Endodermal cell (in vitro differentiated cells): Measurements from ENCODE around the gene SORL1. TPM values are rescaled to one million over a fixed set of nuclear protein-coding genes. Genes with fewer than 3 reads are reported as not detected.

Experiments
- DNase-seq: peaks from one replicate; pipeline ENCODE4 v3.0.0-alpha.2; 2017
- H3K27ac ChIP-seq: 2 replicates; pipeline ENCODE4 v1.5.1; 2013; ENCODE audit warnings: mild to moderate bottlenecking, low read depth, low read length, moderate library complexity
- H3K27me3 ChIP-seq: 2 replicates; pipeline ENCODE4 v1.6.1; 2013; ENCODE audit warnings: mild to moderate bottlenecking, low read length, moderate library complexity; ENCODE audit not compliant: insufficient read depth, control insufficient read depth, poor library complexity, severe bottlenecking
- H3K36me3 ChIP-seq: 2 replicates; pipeline ENCODE4 v1.7.0; 2013; ENCODE audit warnings: mild to moderate bottlenecking, low read length, moderate library complexity; ENCODE audit not compliant: control insufficient read depth, insufficient read depth
- H3K4me1 ChIP-seq: one replicate; pipeline ENCODE4 v1.7.0; 2013; ENCODE audit warnings: low read length; ENCODE audit not compliant: control insufficient read depth, insufficient read depth
- H3K4me3 ChIP-seq: 2 replicates; pipeline ENCODE4 v1.5.1; 2013; ENCODE audit warnings: mild to moderate bottlenecking, low read length, moderate library complexity
- H3K9ac ChIP-seq: 2 replicates; pipeline ENCODE4 v1.6.1; 2013; ENCODE audit warnings: mild to moderate bottlenecking, low read length, moderate library complexity; ENCODE audit not compliant: poor library complexity, severe bottlenecking; ENCODE audit errors: extremely low read depth
- H3K9me3 ChIP-seq: 2 replicates; pipeline ENCODE4 v1.6.1; 2013; ENCODE audit warnings: mild to moderate bottlenecking, low read length, moderate library complexity; ENCODE audit not compliant: control insufficient read depth
- H3K27ac Mint-ChIP-seq: 2 replicates; pipeline ENCODE4 v1.8.0; 2020; ENCODE audit warnings: mixed read lengths
- H3K27me3 Mint-ChIP-seq: 2 replicates; pipeline ENCODE4 v1.8.0; 2021; ENCODE audit warnings: mild to moderate bottlenecking, mixed read lengths; ENCODE audit not compliant: insufficient read depth
- H3K36me3 Mint-ChIP-seq: 2 replicates; pipeline ENCODE4 v1.8.0; 2020; ENCODE audit warnings: low read depth, mixed read lengths
- H3K4me1 Mint-ChIP-seq: 2 replicates; pipeline ENCODE4 v1.8.0; 2020; ENCODE audit warnings: mixed read lengths
- H3K4me3 Mint-ChIP-seq: 2 replicates; pipeline ENCODE4 v1.8.0; 2020; ENCODE audit warnings: mild to moderate bottlenecking, moderate library complexity, mixed read lengths
- H3K9me3 Mint-ChIP-seq: 2 replicates; pipeline ENCODE4 v1.8.0; 2020; ENCODE audit warnings: mild to moderate bottlenecking, mixed read lengths
- WGBS, 2 experiments: methylation state at CpG; one replicate each; pipeline versions ENCODE4 v1.1.5 to v1.1.7; 2013; ENCODE audit warnings: missing lambda C conversion rate in 2 of 2, mixed read lengths in 1 of 2; ENCODE audit not compliant: insufficient coverage in 1 of 2, insufficient read length in 1 of 2; 5-methylcytosine and 5-hydroxymethylcytosine counted together
- total RNA-seq, 2 donors: library from RNA; stranded (reverse); fragmentation: NEBNext Ultra II Directional in 1 of 2; extraction: Animal tissue kit (Norgen Biotek cat#: 25700) in 1 of 2; gene quantifications; 2 replicates in 1 of 2; 3 replicates in 1 of 2; pipeline ENCODE4 v1.2.1, GENCODE V29; 2021
- TF ChIP-seq, protein P1 (sequence below): fragments of 200-600 bp; sonication (generic); conservative IDR thresholded peaks from 2 replicates; pipeline ENCODE4 v1.5.0; 2021; ENCODE audit warnings: antibody characterized with exemption, mild to moderate bottlenecking

SORL1 gene
- total RNA-seq, 2 donors from 2014 or later: 56.4 to 57.5 TPM

- no peaks in the 10 kb centered on the region for H3K27me3 Mint-ChIP-seq
- Histone ChIP-seq H3K36me3 (peaks cover 20% of the 10 kb centered on the region), H3K9ac (no peak overlapping the region), H3K27ac (no peak overlapping the region), H3K27me3 (no peaks in the 10 kb centered on the region), H3K9me3 (no peaks in the 10 kb centered on the region), H3K4me1 (peaks cover 2% of the 10 kb centered on the region), H3K4me3 (no peak overlapping the region)
- 92 to 96% methylated on average over 3 of the region's 3 CpGs for WGBS, 2 experiments
- H3K27ac Mint-ChIP-seq: no peak overlapping the region
- H3K4me1 Mint-ChIP-seq: peaks cover 12% of the 10 kb centered on the region
- peaks cover 32% of the 10 kb centered on the region for H3K36me3 Mint-ChIP-seq
- DNase-seq: no peak
- no peak overlapping the region for H3K4me3 Mint-ChIP-seq
- TF ChIP-seq, protein P1, sequence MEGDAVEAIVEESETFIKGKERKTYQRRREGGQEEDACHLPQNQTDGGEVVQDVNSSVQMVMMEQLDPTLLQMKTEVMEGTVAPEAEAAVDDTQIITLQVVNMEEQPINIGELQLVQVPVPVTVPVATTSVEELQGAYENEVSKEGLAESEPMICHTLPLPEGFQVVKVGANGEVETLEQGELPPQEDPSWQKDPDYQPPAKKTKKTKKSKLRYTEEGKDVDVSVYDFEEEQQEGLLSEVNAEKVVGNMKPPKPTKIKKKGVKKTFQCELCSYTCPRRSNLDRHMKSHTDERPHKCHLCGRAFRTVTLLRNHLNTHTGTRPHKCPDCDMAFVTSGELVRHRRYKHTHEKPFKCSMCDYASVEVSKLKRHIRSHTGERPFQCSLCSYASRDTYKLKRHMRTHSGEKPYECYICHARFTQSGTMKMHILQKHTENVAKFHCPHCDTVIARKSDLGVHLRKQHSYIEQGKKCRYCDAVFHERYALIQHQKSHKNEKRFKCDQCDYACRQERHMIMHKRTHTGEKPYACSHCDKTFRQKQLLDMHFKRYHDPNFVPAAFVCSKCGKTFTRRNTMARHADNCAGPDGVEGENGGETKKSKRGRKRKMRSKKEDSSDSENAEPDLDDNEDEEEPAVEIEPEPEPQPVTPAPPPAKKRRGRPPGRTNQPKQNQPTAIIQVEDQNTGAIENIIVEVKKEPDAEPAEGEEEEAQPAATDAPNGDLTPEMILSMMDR: no peak
- H3K9me3 Mint-ChIP-seq: no peaks in the 10 kb centered on the region
These were observed 101.3 kb downstream of the SORL1 start for GRCh38 chr11:121553389-121553788.

DNA sequence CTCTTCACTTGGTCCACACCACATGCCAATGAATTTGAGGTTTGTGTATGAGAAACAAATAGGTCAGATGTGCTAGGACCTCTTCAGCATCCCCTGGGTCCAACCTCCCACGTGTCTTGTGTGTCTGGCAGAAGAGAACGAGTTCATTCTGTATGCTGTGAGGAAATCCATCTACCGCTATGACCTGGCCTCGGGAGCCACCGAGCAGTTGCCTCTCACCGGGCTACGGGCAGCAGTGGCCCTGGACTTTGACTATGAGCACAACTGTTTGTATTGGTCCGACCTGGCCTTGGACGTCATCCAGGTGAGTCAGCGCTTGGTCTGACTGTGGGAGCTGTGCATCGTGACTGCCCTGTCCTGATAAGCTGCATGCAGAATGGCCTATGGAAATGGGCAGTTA lies 101.7 kb downstream of the SORL1 start:
- DNase-seq: peak; percentile 20
- H3K27ac Mint-ChIP-seq: no peak overlapping the region
- peaks cover 36% of the 10 kb centered on the region for H3K36me3 Mint-ChIP-seq
- H3K9ac ChIP-seq: no peak overlapping the region
- no peaks in the 10 kb centered on the region for H3K9me3 Mint-ChIP-seq
- peaks cover 2% of the 10 kb centered on the region for H3K4me1 ChIP-seq
- H3K27me3 ChIP-seq: no peaks in the 10 kb centered on the region
- H3K36me3 ChIP-seq: peaks cover 24% of the 10 kb centered on the region
- H3K4me3 Mint-ChIP-seq: no peak overlapping the region
- no peak overlapping the region for H3K27ac ChIP-seq
- H3K27me3 Mint-ChIP-seq: no peaks in the 10 kb centered on the region
- H3K4me1 Mint-ChIP-seq: peaks cover 14% of the 10 kb centered on the region
- 92 to 94% methylated on average over 8 to 11 of the region's 11 CpGs for WGBS, 2 experiments
- no peaks in the 10 kb centered on the region for H3K9me3 ChIP-seq
- TF ChIP-seq, protein P1: no peak
- H3K4me3 ChIP-seq: no peak overlapping the region

GRCh38 chr11:121554552-121554951 lies 102.4 kb downstream of the SORL1 start:
- TF ChIP-seq, protein P1: no peak
- Mint-ChIP-seq H3K9me3 (no peaks in the 10 kb centered on the region), H3K27ac (no peak overlapping the region), H3K27me3 (no peaks in the 10 kb centered on the region), H3K4me1 (peaks cover 22% of the 10 kb centered on the region), H3K36me3 (peaks cover 43% of the 10 kb centered on the region), H3K4me3 (no peak overlapping the region)
- Histone ChIP-seq H3K36me3 (peaks cover 28% of the 10 kb centered on the region), H3K27ac (no peak overlapping the region), H3K9ac (no peak overlapping the region), H3K9me3 (no peaks in the 10 kb centered on the region), H3K4me1 (peaks cover 6% of the 10 kb centered on the region), H3K27me3 (no peaks in the 10 kb centered on the region), H3K4me3 (no peak overlapping the region)
- 97 to 100% methylated on average over 1 to 2 of the region's 2 CpGs for WGBS, 2 experiments
- no peak for DNase-seq
